GM12878 (cell line): ENCODE data around the gene EIF2S1. TPM values are rescaled to one million over a fixed set of nuclear protein-coding genes. Genes with fewer than 3 reads are reported as not detected.

Experiments used
- ATAC-seq: fragments of 200-7000 bp; cut with Tn5 transposase; 3 replicates; pipeline ENCODE4 v1.9.1; 2020; ENCODE audit warnings: mild to moderate bottlenecking, moderate library complexity
- BruUV-seq: library from RNA; stranded (reverse); fragments of 400-500 nt; replicated peaks from 2 replicates; lab custom pipeline; 2021; lab: Mats Ljungman, UMichigan
- CTCF ChIA-PET: fragments of 300-600 bp; sonication (Branson Sonifier 250); formaldehyde crosslinking; extraction: SDS; loops from one replicate; lab custom pipeline; 2021; ENCODE audit warnings: inconsistent platforms; lab: Yijun Ruan, JAX
- POLR2A ChIA-PET: fragments of 350-600 bp; formaldehyde crosslinking; extraction: SDS; loops from one replicate; lab custom pipeline; 2021; ENCODE audit warnings: inconsistent platforms; lab: Charles Lee
- RAD21 ChIA-PET: fragments of 300-600 bp; sonication (Branson Sonifier 250); formaldehyde crosslinking; loops from one replicate; lab custom pipeline; 2023; ENCODE audit warnings: antibody characterized with exemption; ENCODE audit not compliant: unreplicated experiment; lab: Charles Lee
- SMC1A ChIA-PET: fragments of 300-600 bp; sonication (Branson Sonifier 250); formaldehyde crosslinking; loops from one replicate; lab custom pipeline; 2023; ENCODE audit not compliant: unreplicated experiment, uncharacterized antibody; lab: Charles Lee
- DNase-seq: peaks from one replicate; pipeline ENCODE4 v3.0.0-alpha.2; 2011; ENCODE audit warnings: low read depth, low spot score
- FAIRE-seq: peaks from 3 replicates; lab custom pipeline; 2011; peaks lifted over from hg19 to GRCh38; lab: Jason Lieb, UNC
- H2AFZ ChIP-seq: 2 replicates; pipeline ENCODE4 v1.6.0; 2011; ENCODE audit warnings: low read depth, low read length, control low read depth; ENCODE audit not compliant: control insufficient read depth
- H3K27ac ChIP-seq: 2 replicates; pipeline ENCODE4 v1.5.1; 2011; ENCODE audit warnings: control low read depth; ENCODE audit not compliant: control insufficient read depth, insufficient read depth
- H3K27me3 ChIP-seq, 2 experiments: replicated peaks in 1 of 2; 2 replicates each; pipeline versions ENCODE4 v1.6.0 to v1.6.1; 2011; ENCODE audit warnings: low read length in 1 of 2; ENCODE audit not compliant: control insufficient read depth in 2 of 2, insufficient read depth in 2 of 2
- H3K36me3 ChIP-seq, 2 experiments: 2 replicates each; pipeline ENCODE4 v1.5.1; 2011; ENCODE audit warnings: low read length in 1 of 2; ENCODE audit not compliant: control insufficient read depth in 2 of 2, insufficient read depth in 2 of 2
- H3K4me1 ChIP-seq: 2 replicates; pipeline ENCODE4 v1.6.1; 2011; ENCODE audit warnings: mild to moderate bottlenecking, low read length, moderate library complexity, mixed read lengths; ENCODE audit not compliant: control insufficient read depth, insufficient read depth
- H3K4me2 ChIP-seq: 2 replicates; pipeline ENCODE4 v1.6.0; 2011; ENCODE audit warnings: control low read depth; ENCODE audit not compliant: control insufficient read depth, insufficient read depth
- H3K4me3 ChIP-seq: fragments of 200-600 bp; sonication (generic); 2 replicates; pipeline ENCODE4 v1.5.1; 2016
- H3K79me2 ChIP-seq: 2 replicates; pipeline ENCODE4 v1.6.0; 2011; ENCODE audit warnings: low read length; ENCODE audit not compliant: control insufficient read depth, insufficient read depth
- H3K9ac ChIP-seq: 2 replicates; pipeline ENCODE4 v1.8.0; 2011; ENCODE audit warnings: low read length, control low read depth, mixed read lengths; ENCODE audit not compliant: control insufficient read depth, insufficient read depth
- H3K9me3 ChIP-seq: replicated peaks from 3 replicates; pipeline ENCODE4 v1.5.1; 2011; ENCODE audit warnings: mild to moderate bottlenecking, low read length; ENCODE audit not compliant: control insufficient read depth, insufficient read depth
- H4K20me1 ChIP-seq: 2 replicates; pipeline ENCODE4 v1.6.0; 2011; ENCODE audit not compliant: control insufficient read depth, insufficient read depth
- CHD1 ChIP-seq: IDR thresholded peaks from 2 replicates; pipeline ENCODE4 v1.6.1; 2012; ENCODE audit warnings: low read depth, low read length, improper control_type of control experiment
- NFXL1 ChIP-seq: fragments of 450-650 bp; IDR thresholded peaks from 2 replicates; pipeline ENCODE4 v1.6.1; 2017; ENCODE audit warnings: antibody characterized with exemption, mild to moderate bottlenecking, borderline replicate concordance
- ZBTB33 ChIP-seq: fragments of 450-650 bp; IDR thresholded peaks from 2 replicates; pipeline ENCODE4 v1.6.1; 2017; ENCODE audit warnings: mild to moderate bottlenecking
- ZBTB40 ChIP-seq: fragments of 450-650 bp; IDR thresholded peaks from 2 replicates; pipeline ENCODE4 v1.6.1; 2016; ENCODE audit warnings: mild to moderate bottlenecking, moderate library complexity, borderline replicate concordance
- WGBS: methylation state at CpG from one replicate; pipeline ENCODE4 v1.1.6; 2016; ENCODE audit warnings: low lambda C conversion rate; ENCODE audit not compliant: insufficient replicate concordance, insufficient coverage; ENCODE audit errors: missing lambda C conversion rate; 5-methylcytosine and 5-hydroxymethylcytosine counted together
- in situ Hi-C: fragments of 300-500 bp; cut with MboI; formaldehyde crosslinking; loops from 9 replicates; pipeline ENCODE4 v1.14.3; 2018; ENCODE audit warnings: mixed read lengths
- intact Hi-C: fragments of 100-400 bp; cut with micrococcal nuclease; formaldehyde crosslinking; loops from one replicate; pipeline ENCODE4 v1.14.2; 2022; ENCODE audit not compliant: unreplicated experiment
- polyA plus RNA-seq, 11 experiments: library from polyadenylated mRNA; depleted of rRNA in 4 of 11; unstranded in 6 of 11; stranded (reverse) in 5 of 11; fragments of >200 nt; fragmentation: Nextera tagmentation in 4 of 11; fragmentation: Illumina TruSeq in 1 of 11; extraction: Ambion mirVana in 4 of 11; extraction: Trizol in 1 of 11; gene quantifications; 1 replicate in 1 of 11; 2 replicates in 10 of 11; pipeline versions ENCODE4 v1.2.1 to v1.2.3, GENCODE V29; 2011 to 2016; ENCODE audit warnings: inconsistent platforms in 2 of 11, missing spikeins in 2 of 11, low read depth in 1 of 11
- total RNA-seq, 4 experiments: library from RNA; depleted of rRNA in 3 of 4; stranded (reverse); fragments of >200 nt in 3 of 4; fragmentation: Illumina TruSeq in 1 of 4; extraction: Trizol in 1 of 4; gene quantifications; 2 replicates each; pipeline versions ENCODE4 v1.2.1 to v1.2.3, GENCODE V29; 2013 to 2021

The EIF2S1 gene
- total and polyA plus RNA-seq, 10 of the 15 experiments (the other 5 are each of a cell fraction or from before 2014, with no cell fraction given) = 155 to 563 (median 262) TPM

- TF ChIP-seq ZBTB40 (no peak), NFXL1 (no peak)
Observed at GRCh38 chr14:67393689-67394088, 33.6 kb downstream of the EIF2S1 start (continued).

- ATAC-seq (no peak), FAIRE-seq (no peak), DNase-seq (no peak)
- Histone ChIP-seq H3K36me3 (no peaks in the 10 kb centered on the region), H3K4me3 (no peak overlapping the region), H3K4me1 (no peaks in the 10 kb centered on the region), H2AFZ (no peak overlapping the region), H3K79me2 (no peaks in the 10 kb centered on the region), H3K27me3 (peaks cover 0 to 4% of the 10 kb centered on the region in 2 experiments; a peak in 1 of 4 replicates), H3K9ac (no peak overlapping the region), H4K20me1 (no peaks in the 10 kb centered on the region), H3K27ac (no peak overlapping the region), H3K4me2 (no peak overlapping the region), H3K9me3 (no peaks in the 10 kb centered on the region)
- SMC1A ChIA-PET = no interaction called here
- no TSS peak for BruUV-seq
- POLR2A ChIA-PET = no interaction called here
- RAD21 ChIA-PET = no interaction called here
- CTCF ChIA-PET = no interaction called here
- 49% methylated on average over 16 of the region's 16 CpGs for WGBS
- intact Hi-C loops = no loop called here
- in situ Hi-C loops = no loop called here
- TF ChIP-seq ZBTB33 (no peak), CHD1 (no peak)
Observed at GRCh38 chr14:67395086-67395875, 35.2 kb downstream of the EIF2S1 start.
